ENCODE results near the gene TRAK1.

DNA sequence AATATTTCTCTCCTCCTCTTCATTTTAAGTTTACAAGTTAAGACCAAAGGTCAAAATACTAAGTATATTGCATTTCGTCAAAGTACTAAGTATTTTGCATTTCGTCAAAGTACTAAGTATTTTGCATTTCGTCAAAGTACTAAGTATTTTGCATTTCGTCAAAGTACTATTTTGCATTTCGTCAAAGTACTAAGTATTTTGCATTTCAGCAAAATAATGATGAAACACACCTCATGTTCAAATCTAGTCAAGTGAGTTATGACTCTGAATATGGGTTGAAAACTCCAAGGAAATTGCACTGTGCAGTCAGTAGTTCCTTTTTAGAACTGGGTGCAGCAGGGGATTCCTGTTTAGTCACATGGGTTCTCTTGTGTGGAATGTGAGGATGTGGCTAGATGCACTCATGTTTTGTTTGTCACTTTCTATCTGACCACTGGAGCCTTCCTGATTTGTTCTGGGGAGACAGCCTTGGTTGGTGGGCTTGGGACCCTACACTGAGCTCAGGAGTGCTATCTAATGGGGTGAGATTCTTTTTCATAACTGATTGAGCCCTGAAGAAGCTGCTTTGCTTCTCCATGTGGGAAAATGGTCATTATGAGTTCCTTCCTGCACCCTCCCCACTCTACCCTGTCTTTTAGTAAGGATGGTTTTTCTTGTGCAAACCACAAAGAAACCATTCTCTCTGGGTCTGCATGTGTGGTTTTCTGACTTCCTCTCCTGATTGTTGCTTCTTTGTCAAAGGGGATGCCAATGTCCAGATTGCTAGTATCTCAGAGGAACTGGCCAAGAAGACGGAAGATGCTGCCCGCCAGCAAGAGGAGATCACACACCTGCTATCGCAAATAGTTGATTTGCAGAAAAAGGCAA lies 101.4 kb downstream of the TRAK1 start:
- TF ChIP-seq, protein P1, sequence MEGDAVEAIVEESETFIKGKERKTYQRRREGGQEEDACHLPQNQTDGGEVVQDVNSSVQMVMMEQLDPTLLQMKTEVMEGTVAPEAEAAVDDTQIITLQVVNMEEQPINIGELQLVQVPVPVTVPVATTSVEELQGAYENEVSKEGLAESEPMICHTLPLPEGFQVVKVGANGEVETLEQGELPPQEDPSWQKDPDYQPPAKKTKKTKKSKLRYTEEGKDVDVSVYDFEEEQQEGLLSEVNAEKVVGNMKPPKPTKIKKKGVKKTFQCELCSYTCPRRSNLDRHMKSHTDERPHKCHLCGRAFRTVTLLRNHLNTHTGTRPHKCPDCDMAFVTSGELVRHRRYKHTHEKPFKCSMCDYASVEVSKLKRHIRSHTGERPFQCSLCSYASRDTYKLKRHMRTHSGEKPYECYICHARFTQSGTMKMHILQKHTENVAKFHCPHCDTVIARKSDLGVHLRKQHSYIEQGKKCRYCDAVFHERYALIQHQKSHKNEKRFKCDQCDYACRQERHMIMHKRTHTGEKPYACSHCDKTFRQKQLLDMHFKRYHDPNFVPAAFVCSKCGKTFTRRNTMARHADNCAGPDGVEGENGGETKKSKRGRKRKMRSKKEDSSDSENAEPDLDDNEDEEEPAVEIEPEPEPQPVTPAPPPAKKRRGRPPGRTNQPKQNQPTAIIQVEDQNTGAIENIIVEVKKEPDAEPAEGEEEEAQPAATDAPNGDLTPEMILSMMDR (IDR thresholded peaks at IDR 0.05), result no peak
- no peak for TF ChIP-seq EZH2 (IDR thresholded peaks at IDR 0.05; ENCODE audit: borderline replicate concordance, insufficient read depth, low read depth, low read length, poor library complexity, severe bottlenecking)

All from B cell (primary cell).